H1 (cell line): ENCODE measurements around the gene LMBR1. TPM values are rescaled to one million over a fixed set of nuclear protein-coding genes. Genes with fewer than 3 reads are reported as not detected.

Experiments used
- CTCF ChIA-PET: fragments of 300-600 bp; sonication (Branson Sonifier 250); formaldehyde crosslinking; loops from one replicate; lab custom pipeline; 2021; ENCODE audit not compliant: partially characterized antibody; lab: Charles Lee
- POLR2A ChIA-PET: fragments of 300-600 bp; sonication (Branson Sonifier 250); formaldehyde crosslinking; loops from one replicate; lab custom pipeline; 2021; ENCODE audit warnings: inconsistent platforms; ENCODE audit not compliant: partially characterized antibody; lab: Charles Lee
- DNase-seq, 2 experiments: peaks; one replicate each; pipeline versions ENCODE4 v3.0.0 to v3.0.0-alpha.2; 2010 to 2022; ENCODE audit warnings: low spot score in 2 of 2, low read depth in 1 of 2, mixed read lengths in 1 of 2
- FAIRE-seq: peaks from 2 replicates; lab custom pipeline; 2011; peaks lifted over from hg19 to GRCh38; lab: Jason Lieb, UNC
- H2AFZ ChIP-seq: 2 replicates; pipeline ENCODE4 v1.8.1; 2012; ENCODE audit warnings: low read length, inconsistent platforms
- H2AK5ac ChIP-seq: 2 replicates; pipeline ENCODE4 v1.6.1; 2013; ENCODE audit warnings: low read depth, low read length
- H2BK120ac ChIP-seq: replicated peaks from 2 replicates; pipeline ENCODE3; 2013; ENCODE audit warnings: low read depth, low read length, inconsistent platforms
- H2BK12ac ChIP-seq: 2 replicates; pipeline ENCODE4 v1.6.1; 2013; ENCODE audit warnings: low read depth, low read length
- H2BK15ac ChIP-seq: 2 replicates; pipeline ENCODE4 v1.6.1; 2013; ENCODE audit warnings: low read length
- H2BK20ac ChIP-seq: 2 replicates; pipeline ENCODE4 v1.6.1; 2013; ENCODE audit warnings: low read length
- H2BK5ac ChIP-seq: 2 replicates; pipeline ENCODE4 v1.6.1; 2013; ENCODE audit warnings: low read depth, low read length
- H3K14ac ChIP-seq: 2 replicates; pipeline ENCODE4 v1.6.1; 2013; ENCODE audit warnings: inconsistent platforms; ENCODE audit not compliant: insufficient read length
- H3K18ac ChIP-seq: 2 replicates; pipeline ENCODE4 v1.6.1; 2013; ENCODE audit warnings: low read length; ENCODE audit errors: extremely low read depth
- H3K23ac ChIP-seq: 2 replicates; pipeline ENCODE4 v1.6.1; 2013; ENCODE audit warnings: inconsistent platforms; ENCODE audit not compliant: insufficient read length
- H3K23me2 ChIP-seq: 2 replicates; pipeline ENCODE4 v1.6.1; 2013; ENCODE audit warnings: low read depth, low read length
- H3K27ac ChIP-seq: 2 replicates; pipeline ENCODE4 v1.6.1; 2011; ENCODE audit warnings: low read depth, low read length, inconsistent platforms
- H3K27me3 ChIP-seq, 4 experiments: replicated peaks in 1 of 4; 1 replicate in 1 of 4; 2 replicates in 3 of 4; pipeline versions ENCODE4 v1.6.1 to v1.8.1; 2011 to 2013; ENCODE audit warnings: low read length in 3 of 4, mild to moderate bottlenecking in 3 of 4, inconsistent platforms in 2 of 4, mixed read lengths in 2 of 4, moderate library complexity in 1 of 4; ENCODE audit not compliant: control insufficient read depth in 3 of 4, insufficient read depth in 3 of 4; ENCODE audit errors: extremely low read depth in 1 of 4
- H3K36me3 ChIP-seq, 4 experiments: 2 replicates each; pipeline versions ENCODE4 v1.6.1 to v1.8.1; 2011 to 2013; ENCODE audit warnings: mild to moderate bottlenecking in 4 of 4, low read length in 3 of 4, moderate library complexity in 2 of 4, control low read depth in 1 of 4, inconsistent platforms in 1 of 4; ENCODE audit not compliant: insufficient read depth in 4 of 4, control insufficient read depth in 2 of 4
- H3K4ac ChIP-seq: replicated peaks from 2 replicates; pipeline ENCODE3; 2013; ENCODE audit warnings: low read length, low read depth, mixed read lengths, inconsistent platforms; ENCODE audit not compliant: insufficient read length
- H3K4me1 ChIP-seq, 4 experiments: replicated peaks in 1 of 4; 1 replicate in 1 of 4; 2 replicates in 3 of 4; pipeline versions ENCODE4 v1.6.1 to v1.8.1; 2011 to 2013; ENCODE audit warnings: low read length in 3 of 4, inconsistent platforms in 2 of 4, mixed read lengths in 1 of 4; ENCODE audit not compliant: insufficient read depth in 4 of 4, control insufficient read depth in 3 of 4
- H3K4me2 ChIP-seq, 2 experiments: 2 replicates each; pipeline versions ENCODE4 v1.6.1 to v1.8.1; 2011 to 2013; ENCODE audit warnings: low read depth in 2 of 2, low read length in 2 of 2, control low read depth in 1 of 2, inconsistent platforms in 1 of 2, mild to moderate bottlenecking in 1 of 2; ENCODE audit not compliant: insufficient read depth in 1 of 2
- H3K4me3 ChIP-seq, 4 experiments: fragments of 200-600, 300-600 bp in 1 of 4; sonication (generic), shearing (Covaris generic), sonication (Bioruptor Twin) in 1 of 4; 2 replicates each; pipeline versions ENCODE4 v1.5.1 to v1.8.1; 2011 to 2016; ENCODE audit warnings: low read length in 4 of 4, low read depth in 3 of 4, control low read depth in 2 of 4, inconsistent platforms in 2 of 4, mild to moderate bottlenecking in 2 of 4, mixed read lengths in 1 of 4, moderate library complexity in 1 of 4; ENCODE audit not compliant: insufficient read depth in 2 of 4; ENCODE audit errors: extremely low read depth in 1 of 4
- H3K56ac ChIP-seq: replicated peaks from 2 replicates; pipeline ENCODE3; 2013; ENCODE audit warnings: low read depth, mild to moderate bottlenecking, mixed read lengths, low read length, inconsistent platforms; ENCODE audit not compliant: insufficient read length
- H3K79me1 ChIP-seq: 2 replicates; pipeline ENCODE4 v1.6.1; 2013; ENCODE audit warnings: low read depth, low read length, control low read depth
- H3K79me2 ChIP-seq, 2 experiments: 2 replicates each; pipeline versions ENCODE4 v1.6.1 to v1.8.1; 2012 to 2013; ENCODE audit warnings: low read length in 2 of 2, mild to moderate bottlenecking in 2 of 2, inconsistent platforms in 1 of 2; ENCODE audit not compliant: insufficient read depth in 2 of 2, control insufficient read depth in 1 of 2
- H3K9ac ChIP-seq, 4 experiments: replicated peaks in 1 of 4; 1 replicate in 1 of 4; 2 replicates in 3 of 4; pipeline versions ENCODE4 v1.6.1 to v1.8.1; 2011 to 2013; ENCODE audit warnings: low read depth in 3 of 4, low read length in 3 of 4, control low read depth in 2 of 4, mild to moderate bottlenecking in 2 of 4, moderate library complexity in 2 of 4, inconsistent platforms in 1 of 4; ENCODE audit errors: extremely low read depth in 1 of 4
- H3K9me3 ChIP-seq, 2 experiments: 2 replicates each; pipeline versions ENCODE4 v1.6.1 to v1.8.1; 2012 to 2013; ENCODE audit warnings: mild to moderate bottlenecking in 2 of 2, moderate library complexity in 2 of 2, control low read depth in 1 of 2, inconsistent platforms in 1 of 2, low read depth in 1 of 2, low read length in 1 of 2, mixed read lengths in 1 of 2; ENCODE audit not compliant: insufficient read depth in 2 of 2
- H4K20me1 ChIP-seq, 2 experiments: replicated peaks in 1 of 2; 2 replicates each; pipeline versions ENCODE3 to v1.8.1; 2011 to 2013; ENCODE audit warnings: inconsistent platforms in 2 of 2, low read length in 2 of 2, mild to moderate bottlenecking in 1 of 2; ENCODE audit not compliant: insufficient read depth in 2 of 2, control insufficient read depth in 1 of 2
- H4K5ac ChIP-seq: 2 replicates; pipeline ENCODE4 v1.6.1; 2013; ENCODE audit warnings: low read length, low read depth, mixed read lengths, inconsistent platforms; ENCODE audit not compliant: insufficient read length
- H4K8ac ChIP-seq: 2 replicates; pipeline ENCODE4 v1.8.0; 2013; ENCODE audit warnings: mild to moderate bottlenecking, moderate library complexity, low read length, inconsistent platforms; ENCODE audit not compliant: insufficient read depth; ENCODE audit errors: extremely low read depth
- H4K91ac ChIP-seq: replicated peaks from 2 replicates; pipeline ENCODE3; 2013; ENCODE audit warnings: low read length, mixed read lengths, inconsistent platforms; ENCODE audit not compliant: insufficient read length
- CBX8 ChIP-seq: fragments of 300-800, 300-1000 bp; sonication (generic); IDR thresholded peaks from 2 replicates; pipeline ENCODE4 v1.7.1; 2016; ENCODE audit warnings: low read depth, low read length, borderline replicate concordance
- MAFK ChIP-seq: IDR thresholded peaks from 2 replicates; pipeline ENCODE4 v1.6.1; 2012; ENCODE audit warnings: low read depth, mild to moderate bottlenecking, improper control_type of control experiment, low read length
- POLR2A ChIP-seq, 2 experiments: IDR thresholded peaks; 1 replicate in 1 of 2; 2 replicates in 1 of 2; pipeline ENCODE4 v1.6.1; 2011; ENCODE audit warnings: low read depth in 2 of 2, low read length in 2 of 2, mild to moderate bottlenecking in 2 of 2; ENCODE audit errors: control extremely low read depth in 1 of 2
- WGBS, 2 experiments: shearing (Covaris generic) in 1 of 2; methylation state at CpG; one replicate each; pipeline versions ENCODE4 v1.1.6 to v1.1.7; 2013 to 2015; ENCODE audit warnings: low lambda C conversion rate in 2 of 2, mixed read lengths in 2 of 2, inconsistent platforms in 1 of 2, low coverage in 1 of 2, missing lambda C conversion rate in 1 of 2; ENCODE audit not compliant: insufficient replicate concordance in 2 of 2, insufficient coverage in 1 of 2, insufficient read length in 1 of 2; ENCODE audit errors: extremely low coverage in 1 of 2, missing lambda C conversion rate in 1 of 2; 5-methylcytosine and 5-hydroxymethylcytosine counted together
- polyA plus RNA-seq, 7 experiments: library from polyadenylated mRNA; depleted of rRNA in 3 of 7; stranded (reverse) in 5 of 7; unstranded in 2 of 7; fragments of >200 nt in 5 of 7; fragments of 200-250 nt in 2 of 7; gene quantifications; 1 replicate in 5 of 7; 2 replicates in 1 of 7; 4 replicates in 1 of 7; pipeline versions ENCODE4 v1.2.1 to v1.2.3, GENCODE V29; 2011 to 2013; ENCODE audit warnings: missing spikeins in 2 of 7, mixed read lengths in 2 of 7
- total RNA-seq: library from RNA; stranded (reverse); fragmentation: NEBNext Ultra II Directional; extraction: Animal tissue kit (Norgen Biotek cat#: 25700); gene quantifications from 2 replicates; pipeline ENCODE4 v1.2.1, GENCODE V29; 2021

The LMBR1 gene
- total and polyA plus RNA-seq, 2 of the 8 experiments (the other 6 are each of a cell fraction or from before 2014, with no cell fraction given) = 15.1 to 70.4 TPM

- Histone ChIP-seq H3K27me3 (no peaks in the 10 kb centered on the region), H3K23ac (no peak overlapping the region), H2BK5ac (no peak overlapping the region), H3K23me2 (no peaks in the 10 kb centered on the region; the same call in 1 of the 2 replicates), H3K79me1 (no peaks in the 10 kb centered on the region), H4K91ac (no peak overlapping the region), H2BK120ac (no peak overlapping the region), H4K8ac (no peak overlapping the region; the same call in 1 of the 2 replicates), H2BK15ac (no peak overlapping the region), H3K4me2 (no peak overlapping the region), H4K5ac (no peak overlapping the region), H2AFZ (no peak overlapping the region), H2BK12ac (no peak overlapping the region), H3K27ac (no peak overlapping the region), H2AK5ac (no peak overlapping the region), H3K4me1 (peaks cover 0 to 4% (median 2%) of the 10 kb centered on the region in 4 experiments; a peak in 3 of 7 replicates), H3K4ac (no peak overlapping the region), H3K18ac (no peak overlapping the region), H3K36me3 (peaks cover 0 to 2% (median 0%) of the 10 kb centered on the region in 4 experiments; a peak in 2 of 8 replicates), H3K9ac (no peak overlapping the region), H3K9me3 (no peaks in the 10 kb centered on the region), H3K56ac (no peak overlapping the region), H3K79me2 (no peaks in the 10 kb centered on the region), H3K4me3 (no peak overlapping the region), H3K14ac (no peak overlapping the region), H4K20me1 (peaks cover 3% of the 10 kb centered on the region in 2 experiments), H2BK20ac (no peak overlapping the region)
- WGBS, 2 experiments = 90% methylated on average over 6 of the region's 6 CpGs; no CpG with 5 or more reads in 1 of the 2 experiments
- ChIA-PET POLR2A (no interaction called here), CTCF (interaction anchor here (1.5 to 2.6 kb wide), 3 partner anchors 12 to 117 kb away, joined by 5 to 9 read pairs (median 7); no protein-coding TSS in a partner anchor)
- FAIRE-seq (no peak), DNase-seq (no peak)
- TF ChIP-seq POLR2A (IDR thresholded peaks at IDR 0.05; ENCODE audit: control extremely low read depth in 1 of 2, low read depth in 2 of 2, low read length in 2 of 2) (no peak), CBX8 (no peak), MAFK (no peak)
Measured at GRCh38 chr7:156766666-156767065, 126.3 kb downstream of the LMBR1 start.
